HG02763 (cell line): Measurements from ENCODE around the gene GABRG2.
"Not testable (repeated sequence)": the region's sequence is repeated elsewhere in the genome, so short reads cannot be mapped to it uniquely, and the experiment has no call there.

Experiments
- ATAC-seq: cut with Tn5 transposase; IDR thresholded peaks from one replicate; pipeline ENCODE4 v1.9.1; 2021; ENCODE audit warnings: mild to moderate bottlenecking, moderate library complexity; ENCODE audit not compliant: unreplicated experiment

Gene GABRG2

GRCh38 chr5:162067655-162068411 is at the start of gene GABRG2:
Gene GABRG2, plus strand, starts transcription at chr5:162067773. Its CDS starts 227 bp downstream, at chr5:162068000.
- ATAC-seq: no peak

- no peak for ATAC-seq
Observed at GRCh38 chr5:162025312-162025711, 42.3 kb upstream of the GABRG2 start.

GRCh38 chr5:162026803-162027202 is 40.8 kb upstream of the GABRG2 start:
- no peak for ATAC-seq

- ATAC-seq: no peak
Observed at GRCh38 chr5:162037431-162037830, 30.1 kb upstream of the GABRG2 start.

GRCh38 chr5:162047279-162047678 is 20.3 kb upstream of the GABRG2 start:
- ATAC-seq: no peak

GRCh38 chr5:162052676-162053075 is 14.9 kb upstream of the GABRG2 start:
- no peak for ATAC-seq

- ATAC-seq: not testable (repeated sequence)
Observed at GRCh38 chr5:162055095-162055494, 12.5 kb upstream of the GABRG2 start.

GRCh38 chr5:162067162-162067561 is 411 bp upstream of the GABRG2 start:
- ATAC-seq: no peak

- ATAC-seq: no peak
Observed at GRCh38 chr5:162068412-162068811, 839 bp downstream of the GABRG2 start.

- ATAC-seq: no peak
Observed at GRCh38 chr5:162068936-162069335, 1.4 kb downstream of the GABRG2 start.

GRCh38 chr5:162078805-162079204 is 11.2 kb downstream of the GABRG2 start:
- no peak for ATAC-seq

- no peak for ATAC-seq
Observed at GRCh38 chr5:162091336-162091735, 23.8 kb downstream of the GABRG2 start.

GRCh38 chr5:162096448-162096847 is 28.9 kb downstream of the GABRG2 start:
- no peak for ATAC-seq

- ATAC-seq: no peak
Observed at GRCh38 chr5:162107591-162107990, 40.0 kb downstream of the GABRG2 start.

- ATAC-seq: no peak
Observed at GRCh38 chr5:162119801-162120200, 52.2 kb downstream of the GABRG2 start.

GRCh38 chr5:162128117-162128516 is 60.5 kb downstream of the GABRG2 start:
- ATAC-seq: no peak

- no peak for ATAC-seq
Observed at GRCh38 chr5:162132348-162132747, 64.8 kb downstream of the GABRG2 start.

GRCh38 chr5:162139190-162139589 is 71.6 kb downstream of the GABRG2 start:
- ATAC-seq: no peak

GRCh38 chr5:162154242-162154641 is 86.7 kb downstream of the GABRG2 start:
- no peak for ATAC-seq

GRCh38 chr5:162160401-162160800 is 92.8 kb downstream of the GABRG2 start:
- no peak for ATAC-seq

- ATAC-seq: no peak
Observed at GRCh38 chr5:162163663-162164062, 96.1 kb downstream of the GABRG2 start.

- no peak for ATAC-seq
Observed at GRCh38 chr5:162174358-162174974, 106.9 kb downstream of the GABRG2 start.
